Fibroblast of lung (primary cell): ENCODE data around the gene ZNF785. TPM values are rescaled to one million over a fixed set of nuclear protein-coding genes. Genes with fewer than 3 reads are reported as not detected.
A peak's percentile ranks its signal among the peaks of the same experiment; 100 is the strongest.

Experiments
- DNase-seq, 2 donors: peaks; one replicate each; pipeline versions ENCODE4 v3.0.0 to v3.0.0-alpha.2; 2010; ENCODE audit warnings: low read depth in 2 of 2
- H2AFZ ChIP-seq: 2 replicates; pipeline ENCODE4 v1.5.1; 2012; ENCODE audit warnings: low read length, control low read depth, inconsistent platforms
- H3K27ac ChIP-seq: 2 replicates; pipeline ENCODE4 v1.5.1; 2011; ENCODE audit warnings: low read length, control low read depth; ENCODE audit not compliant: insufficient read depth
- H3K27me3 ChIP-seq: 2 replicates; pipeline ENCODE4 v1.5.1; 2011; ENCODE audit warnings: mild to moderate bottlenecking, low read length; ENCODE audit not compliant: control insufficient read depth, insufficient read depth
- H3K36me3 ChIP-seq: 2 replicates; pipeline ENCODE4 v1.5.1; 2011; ENCODE audit warnings: low read length; ENCODE audit not compliant: control insufficient read depth, insufficient read depth
- H3K4me1 ChIP-seq: 2 replicates; pipeline ENCODE4 v1.5.1; 2011; ENCODE audit warnings: low read length; ENCODE audit not compliant: control insufficient read depth, insufficient read depth; ENCODE audit errors: extremely low read depth
- H3K4me2 ChIP-seq: 2 replicates; pipeline ENCODE4 v1.5.1; 2011; ENCODE audit warnings: low read length, control low read depth; ENCODE audit not compliant: insufficient read depth; ENCODE audit errors: extremely low read depth
- H3K4me3 ChIP-seq, 4 experiments: fragments of 200-600 bp in 1 of 4; sonication (generic) in 1 of 4; replicated peaks in 1 of 4; 2 replicates each; pipeline ENCODE4 v1.5.1; 2011 to 2016; ENCODE audit warnings: low read length in 4 of 4, low read depth in 3 of 4, mild to moderate bottlenecking in 3 of 4, control low read depth in 2 of 4, inconsistent platforms in 1 of 4, mixed read lengths in 1 of 4; ENCODE audit not compliant: insufficient read depth in 1 of 4; ENCODE audit errors: control extremely low read depth in 1 of 4
- H3K79me2 ChIP-seq: 2 replicates; pipeline ENCODE4 v1.5.1; 2012; ENCODE audit warnings: mild to moderate bottlenecking, low read length, inconsistent platforms; ENCODE audit not compliant: control insufficient read depth, insufficient read depth
- H3K9ac ChIP-seq: 2 replicates; pipeline ENCODE4 v1.5.1; 2011; ENCODE audit warnings: mild to moderate bottlenecking, low read length, control low read depth; ENCODE audit not compliant: insufficient read depth
- H3K9me3 ChIP-seq: 2 replicates; pipeline ENCODE4 v1.5.1; 2012; ENCODE audit warnings: low read depth, low read length; ENCODE audit not compliant: control insufficient read depth, insufficient read depth
- H4K20me1 ChIP-seq: 2 replicates; pipeline ENCODE4 v1.5.1; 2011; ENCODE audit warnings: low read length; ENCODE audit not compliant: control insufficient read depth, insufficient read depth; ENCODE audit errors: extremely low read depth
- CTCF ChIP-seq, 2 donors: IDR thresholded peaks in 1 of 2; conservative IDR thresholded peaks in 1 of 2; 1 replicate in 1 of 2; 2 replicates in 1 of 2; pipeline ENCODE4 v1.5.1; 2011 to 2012; ENCODE audit warnings: low read length in 2 of 2, control low read depth in 1 of 2, inconsistent platforms in 1 of 2, low read depth in 1 of 2, mild to moderate bottlenecking in 1 of 2
- EZH2 ChIP-seq: IDR thresholded peaks from 2 replicates; pipeline ENCODE4 v1.5.1; 2012; ENCODE audit warnings: low read length, control low read depth, mild to moderate bottlenecking; ENCODE audit errors: missing control alignments
- polyA plus RNA-seq, 2 donors: library from polyadenylated mRNA; depleted of rRNA in 1 of 2; stranded (reverse) in 1 of 2; unstranded in 1 of 2; fragments of >200 nt; gene quantifications; 2 replicates each; pipeline ENCODE4 v1.2.1, GENCODE V29; 2011 to 2012; ENCODE audit warnings: missing spikeins in 1 of 2
- total RNA-seq: library from RNA; depleted of rRNA; stranded (reverse); fragments of >200 nt; gene quantifications from 2 replicates; pipeline ENCODE4 v1.2.1, GENCODE V29; 2014

Gene ZNF785
- total and polyA plus RNA-seq, 2 donors (not counting 1 experiment from before 2014, with no cell fraction given), result 6.6 to 7.1 TPM

GRCh38 chr16:30557957-30558788 lies 27.3 kb downstream of the ZNF785 start, which contains the start of gene ZNF764:
ZNF764 (minus strand) TSS chr16:30558374; CDS start chr16:30558182, 192 bp downstream.
- peak within 1 kb of the TSS; percentile 69 to 82 (median 76) for H3K4me3 ChIP-seq
- no peak for TF ChIP-seq EZH2
- no peak for TF ChIP-seq CTCF (conservative IDR thresholded peaks at IDR 0.05 in 1 of 2, IDR thresholded peaks at IDR 0.05 in 1 of 2; ENCODE audit: low read depth in 1 of 2, low read length in 2 of 2)
- H4K20me1 ChIP-seq, result no peaks in the 10 kb centered on the region
- no peaks in the 10 kb centered on the region for H3K9me3 ChIP-seq
- H3K9ac ChIP-seq, result peak within 1 kb of the TSS; percentile 87
- peak within 1 kb of the TSS; percentile 75 for H3K4me2 ChIP-seq
- H3K79me2 ChIP-seq, result peaks cover 8% of the 10 kb centered on the region
- no peaks in the 10 kb centered on the region for H3K4me1 ChIP-seq
- no peaks in the 10 kb centered on the region for H3K27me3 ChIP-seq
- peak within 1 kb of the TSS; percentile 83 for H2AFZ ChIP-seq
- peak; percentile 96 to 98 for DNase-seq
- H3K27ac ChIP-seq, result peak within 1 kb of the TSS; percentile 92
- H3K36me3 ChIP-seq, result peaks cover 10% of the 10 kb centered on the region

GRCh38 chr16:30557707-30557956 lies 27.9 kb downstream of the ZNF785 start:
- H3K27me3 ChIP-seq, result no peaks in the 10 kb centered on the region
- peak overlapping the region; percentile 69 to 82 (median 76) for H3K4me3 ChIP-seq
- H2AFZ ChIP-seq, result peak overlapping the region; percentile 65
- no peaks in the 10 kb centered on the region for H3K4me1 ChIP-seq
- peak; percentile 5 to 6 for DNase-seq
- peaks cover 10% of the 10 kb centered on the region for H3K36me3 ChIP-seq
- H3K4me2 ChIP-seq, result peak overlapping the region; percentile 61
- H3K79me2 ChIP-seq, result peaks cover 8% of the 10 kb centered on the region
- H3K27ac ChIP-seq, result peak overlapping the region; percentile 92
- H3K9ac ChIP-seq, result peak overlapping the region; percentile 87
- H4K20me1 ChIP-seq, result no peaks in the 10 kb centered on the region
- TF ChIP-seq EZH2 (no peak), CTCF (conservative IDR thresholded peaks at IDR 0.05 in 1 of 2, IDR thresholded peaks at IDR 0.05 in 1 of 2; ENCODE audit: low read depth in 1 of 2, low read length in 2 of 2) (no peak)
- no peaks in the 10 kb centered on the region for H3K9me3 ChIP-seq

GRCh38 chr16:30556125-30556473 lies 29.4 kb downstream of the ZNF785 start:
- Histone ChIP-seq H3K4me3 (no peak overlapping the region), H3K9me3 (no peaks in the 10 kb centered on the region), H3K4me2 (no peak overlapping the region), H3K79me2 (peaks cover 8% of the 10 kb centered on the region), H3K27ac (no peak overlapping the region), H3K9ac (no peak overlapping the region), H3K36me3 (peaks cover 10% of the 10 kb centered on the region), H3K27me3 (no peaks in the 10 kb centered on the region), H3K4me1 (no peaks in the 10 kb centered on the region), H4K20me1 (no peaks in the 10 kb centered on the region), H2AFZ (no peak overlapping the region)
- TF ChIP-seq EZH2, result no peak
- TF ChIP-seq CTCF (conservative IDR thresholded peaks at IDR 0.05 in 1 of 2, IDR thresholded peaks at IDR 0.05 in 1 of 2; ENCODE audit: low read depth in 1 of 2, low read length in 2 of 2), result no peak
- no peak for DNase-seq
